Panc1 (cell line): Measurements from ENCODE around the gene EPB41L5. TPM values are rescaled to one million over a fixed set of nuclear protein-coding genes. Genes with fewer than 3 reads are reported as not detected.

Experiments used
- ATAC-seq: fragments of 200-7000 bp; cut with Tn5 transposase; 2 replicates; pipeline ENCODE4 v1.9.1; 2020; ENCODE audit warnings: mild to moderate bottlenecking, moderate library complexity
- BruUV-seq: library from RNA; stranded (reverse); fragments of 400-500 nt; replicated peaks from 2 replicates; lab custom pipeline; 2021; lab: Mats Ljungman, UMichigan
- CTCF ChIA-PET: fragments of 300-600 bp; sonication (Branson Sonifier 250); formaldehyde crosslinking; loops from one replicate; lab custom pipeline; 2022; ENCODE audit warnings: antibody characterized with exemption; lab: Charles Lee
- POLR2A ChIA-PET: fragments of 300-600 bp; sonication (Branson Sonifier 250); formaldehyde crosslinking; loops from one replicate; lab custom pipeline; 2022; ENCODE audit warnings: antibody characterized with exemption; lab: Charles Lee
- DNase-seq: peaks from one replicate; pipeline ENCODE4 v3.0.0-alpha.2; 2010; ENCODE audit warnings: low read depth, low spot score
- H3K27ac ChIP-seq: 2 replicates; pipeline ENCODE4 v1.5.1; 2011; ENCODE audit warnings: mild to moderate bottlenecking, low read length, inconsistent platforms
- H3K27me3 ChIP-seq: fragments of 200-500 bp; sonication (Bioruptor generic); 2 replicates; pipeline ENCODE4 v1.6.0; 2014; ENCODE audit warnings: low read length, inconsistent platforms; ENCODE audit not compliant: control insufficient read depth, insufficient read depth
- H3K36me3 ChIP-seq: fragments of 200-500 bp; sonication (Bioruptor generic); 2 replicates; pipeline ENCODE4 v1.5.1; 2014; ENCODE audit warnings: inconsistent platforms, mild to moderate bottlenecking, low read length, moderate library complexity; ENCODE audit not compliant: control insufficient read depth, insufficient read depth
- H3K4me1 ChIP-seq: 2 replicates; pipeline ENCODE4 v1.5.1; 2011; ENCODE audit warnings: inconsistent platforms, mild to moderate bottlenecking, low read length, moderate library complexity; ENCODE audit not compliant: control insufficient read depth, insufficient read depth
- H3K4me3 ChIP-seq, 2 experiments: 2 replicates each; pipeline ENCODE4 v1.5.1; 2011 to 2012; ENCODE audit warnings: low read depth in 2 of 2, low read length in 2 of 2, mild to moderate bottlenecking in 2 of 2, inconsistent platforms in 1 of 2, moderate library complexity in 1 of 2
- H3K9me3 ChIP-seq: fragments of 200-500 bp; sonication (Bioruptor generic); 2 replicates; pipeline ENCODE4 v1.5.1; 2014; ENCODE audit warnings: low read depth, mild to moderate bottlenecking, inconsistent platforms, low read length, moderate library complexity; ENCODE audit not compliant: control insufficient read depth, insufficient read depth
- CTCF ChIP-seq: fragments of 450-650 bp; IDR thresholded peaks from 2 replicates; pipeline ENCODE4 v1.5.1; 2017; ENCODE audit warnings: mild to moderate bottlenecking
- POLR2AphosphoS5 ChIP-seq: IDR thresholded peaks from 2 replicates; pipeline ENCODE4 v1.6.1; 2012; ENCODE audit warnings: mild to moderate bottlenecking, low read depth, low read length, moderate library complexity
- REST ChIP-seq, 2 experiments: IDR thresholded peaks; 2 replicates each; pipeline ENCODE4 v1.6.1; 2011 to 2012; ENCODE audit warnings: low read depth in 2 of 2, control low read depth in 1 of 2, low read length in 1 of 2, mild to moderate bottlenecking in 1 of 2, moderate library complexity in 1 of 2; ENCODE audit not compliant: insufficient read depth in 1 of 2
- SIN3A ChIP-seq: IDR thresholded peaks from 2 replicates; pipeline ENCODE4 v1.6.1; 2012; ENCODE audit warnings: low read depth, mild to moderate bottlenecking, low read length, moderate library complexity, borderline replicate concordance; ENCODE audit not compliant: insufficient read depth
- TCF7L2 ChIP-seq: IDR thresholded peaks from 2 replicates; pipeline ENCODE4 v1.6.1; 2011; ENCODE audit warnings: mild to moderate bottlenecking, low read depth, low read length, inconsistent platforms
- in situ Hi-C: cut with HindIII; loops from 2 replicates; pipeline ENCODE4 v1.10.0; 2016; ENCODE audit warnings: low sequenced_read_pairs, low pct_unique_long_range_greater_than_20kb
- intact Hi-C: fragments of 100-400 bp; cut with micrococcal nuclease; formaldehyde crosslinking; loops from one replicate; pipeline ENCODE4 v1.10.0; 2022; ENCODE audit not compliant: unreplicated experiment
- total RNA-seq: library from RNA; stranded (reverse); gene quantifications from one replicate; pipeline ENCODE4 v1.2.1, GENCODE V29; 2021; ENCODE audit not compliant: unreplicated experiment

EPB41L5 gene
- total RNA-seq, 1 experiment from 2014 or later, result 42.2 TPM

GRCh38 chr2:120161190-120161589, 148.3 kb downstream of the EPB41L5 start:
- H3K27me3 ChIP-seq, result no peaks in the 10 kb centered on the region
- no TSS peak for BruUV-seq
- H3K36me3 ChIP-seq, result peaks cover 3% of the 10 kb centered on the region; the same call in 1 of the 2 replicates
- no peak overlapping the region for H3K4me3 ChIP-seq
- TF ChIP-seq REST (IDR thresholded peaks at IDR 0.05; ENCODE audit: insufficient read depth in 1 of 2, low read depth in 2 of 2, low read length in 1 of 2) (no peak), TCF7L2 (no peak), POLR2AphosphoS5 (no peak), SIN3A (no peak)
- no peaks in the 10 kb centered on the region for H3K4me1 ChIP-seq
- no peaks in the 10 kb centered on the region for H3K9me3 ChIP-seq
- ChIA-PET CTCF (interaction anchor here (0.7 kb wide), 1 partner anchor 154 kb away, joined by 4 read pairs; no protein-coding TSS in a partner anchor), POLR2A (no interaction called here)
- intact Hi-C loops (no loop called here), in situ Hi-C loops (no loop called here)
- H3K27ac ChIP-seq, result no peak overlapping the region
- no peak for DNase-seq
- no peak for ATAC-seq

GRCh38 chr2:120162716-120163115, 149.8 kb downstream of the EPB41L5 start:
- Histone ChIP-seq H3K4me1 (no peaks in the 10 kb centered on the region), H3K9me3 (no peaks in the 10 kb centered on the region), H3K4me3 (no peak overlapping the region), H3K27ac (no peak overlapping the region), H3K27me3 (no peaks in the 10 kb centered on the region), H3K36me3 (peaks cover 3% of the 10 kb centered on the region; the same call in 1 of the 2 replicates)
- intact Hi-C loops, result no loop called here
- no peak for DNase-seq
- no peak for ATAC-seq
- in situ Hi-C loops, result no loop called here
- TF ChIP-seq CTCF, result no peak
- ChIA-PET POLR2A (interaction anchor here (0.8 kb wide), 1 partner anchor 204 kb away, joined by 4 read pairs; no protein-coding TSS in a partner anchor), CTCF (no interaction called here)
- no TSS peak for BruUV-seq

- no peaks in the 10 kb centered on the region for H3K9me3 ChIP-seq
- H3K36me3 ChIP-seq, result peaks cover 3% of the 10 kb centered on the region; the same call in 1 of the 2 replicates
- TF ChIP-seq REST (IDR thresholded peaks at IDR 0.05; ENCODE audit: insufficient read depth in 1 of 2, low read depth in 2 of 2, low read length in 1 of 2) (no peak), SIN3A (no peak), POLR2AphosphoS5 (no peak), CTCF (no peak), TCF7L2 (no peak)
- in situ Hi-C loops, result no loop called here
- H3K27ac ChIP-seq, result no peak overlapping the region
- no peak overlapping the region for H3K4me3 ChIP-seq
- no TSS peak for BruUV-seq
- intact Hi-C loops, result no loop called here
- DNase-seq (no peak), ATAC-seq (no peak)
- H3K4me1 ChIP-seq, result no peaks in the 10 kb centered on the region
- ChIA-PET CTCF (no interaction called here), POLR2A (no interaction called here)
- H3K27me3 ChIP-seq, result no peaks in the 10 kb centered on the region
Observed at GRCh38 chr2:120167272-120167671, 154.4 kb downstream of the EPB41L5 start.
